Naive B cell (primary cell): ENCODE measurements around the gene GP1BA. TPM values are rescaled to one million over a fixed set of nuclear protein-coding genes. Genes with fewer than 3 reads are reported as not detected.

Experiments
- polyA plus RNA-seq, 6 donors: library from polyadenylated mRNA; unstranded; fragments of 300-500 nt; fragmentation: Illumina TruSeq; gene quantifications; one replicate each; pipeline ENCODE4 v1.2.3, GENCODE V29; 2021; ENCODE audit warnings: low read depth in 6 of 6

GP1BA gene
- polyA plus RNA-seq, 6 donors from 2014 or later = 0.42 to 1.00 (median 0.56) TPM; not detected in 2

Other genes with a start within 250 kb of the GP1BA start
- 10 to 100 TPM in 1 of 6 donors, 1 to 10 TPM in 5; 5.6 to 13.1 (median 9.1) TPM for gene PELP1, start 228.1 kb upstream of the GP1BA start, polyA plus RNA-seq
- gene ARRB2, start 221.6 kb upstream of the GP1BA start, polyA plus RNA-seq = 10 to 100 TPM; 12.1 to 23.7 (median 14.9) TPM
- gene MED11, start 200.8 kb upstream of the GP1BA start, polyA plus RNA-seq = 10 to 100 TPM; 20.1 to 63.4 (median 48.3) TPM
- gene ZMYND15, start 192.4 kb upstream of the GP1BA start, polyA plus RNA-seq = under 1 TPM in 1 of 6 donors, not detected in 5; 0.40 TPM
- gene CXCL16, start 192.3 kb upstream of the GP1BA start, polyA plus RNA-seq = 10 to 100 TPM; 12.2 to 19.8 (median 18.4) TPM
- not detected for gene TM4SF5, start 160.4 kb upstream of the GP1BA start, polyA plus RNA-seq
- gene VMO1, start 145.9 kb upstream of the GP1BA start, polyA plus RNA-seq = not detected
- not detected for gene GLTPD2, start 143.3 kb upstream of the GP1BA start, polyA plus RNA-seq
- gene PSMB6, start 136.1 kb upstream of the GP1BA start, polyA plus RNA-seq = 100 to 1,000 TPM; 237 to 479 (median 273) TPM
- gene PLD2, start 125.1 kb upstream of the GP1BA start, polyA plus RNA-seq = 1 to 10 TPM in 5 of 6 donors, under 1 TPM in 1; 0.54 to 4.6 (median 3.7) TPM
- gene MINK1, start 98.9 kb upstream of the GP1BA start, polyA plus RNA-seq = 10 to 100 TPM in 1 of 6 donors, 1 to 10 TPM in 5; 1.1 to 13.6 (median 6.6) TPM
- 1 to 10 TPM in 5 of 6 donors, not detected in 1; 1.6 to 2.6 (median 2.1) TPM for gene C17orf107, start 32.7 kb upstream of the GP1BA start, polyA plus RNA-seq
- gene CHRNE, start 29.2 kb upstream of the GP1BA start, polyA plus RNA-seq = under 1 TPM in 5 of 6 donors, not detected in 1; 0.18 to 0.59 (median 0.37) TPM
- 10 to 100 TPM; 61.0 to 89.1 (median 71.4) TPM for gene SLC25A11, start 7.8 kb downstream of the GP1BA start, polyA plus RNA-seq
- gene RNF167, start 8.0 kb downstream of the GP1BA start, polyA plus RNA-seq = 10 to 100 TPM; 19.9 to 25.8 (median 22.7) TPM
- 1,000 to 10,000 TPM; 1,151 to 1,601 (median 1,370) TPM for gene PFN1, start 16.3 kb downstream of the GP1BA start, polyA plus RNA-seq
- 1 to 10 TPM in 4 of 6 donors, under 1 TPM in 1, not detected in 1; 0.79 to 3.2 (median 1.2) TPM for gene ENO3, start 18.8 kb downstream of the GP1BA start, polyA plus RNA-seq
- 100 to 1,000 TPM in 3 of 6 donors, 10 to 100 TPM in 3; 92.4 to 171 (median 104) TPM for gene SPAG7, start 35.5 kb downstream of the GP1BA start, polyA plus RNA-seq
- gene CAMTA2, start 55.4 kb downstream of the GP1BA start, polyA plus RNA-seq = 10 to 100 TPM in 1 of 6 donors, 1 to 10 TPM in 5; 3.3 to 16.7 (median 5.2) TPM
- under 1 TPM in 3 of 6 donors, not detected in 3; 0.40 to 0.98 (median 0.41) TPM for gene INCA1, start 65.2 kb downstream of the GP1BA start, polyA plus RNA-seq
- 1 to 10 TPM in 3 of 6 donors, under 1 TPM in 2, not detected in 1; 0.16 to 3.6 (median 2.0) TPM for gene KIF1C, start 65.7 kb downstream of the GP1BA start, polyA plus RNA-seq
- not detected for gene SLC52A1, start 103.1 kb downstream of the GP1BA start, polyA plus RNA-seq
- 1 to 10 TPM; 1.7 to 4.1 (median 3.6) TPM for gene ZFP3, start 146.2 kb downstream of the GP1BA start, polyA plus RNA-seq
- gene ZNF232, start 179.6 kb downstream of the GP1BA start, polyA plus RNA-seq = 10 to 100 TPM in 3 of 6 donors, 1 to 10 TPM in 3; 6.3 to 25.3 (median 10.1) TPM
- under 1 TPM; 0.06 to 0.37 (median 0.12) TPM for gene USP6, start 183.8 kb downstream of the GP1BA start, polyA plus RNA-seq